GM18907 (cell line): Measurements from ENCODE around the gene BCL10.

Experiments
- ATAC-seq: cut with Tn5 transposase; IDR thresholded peaks from one replicate; pipeline ENCODE4 v1.9.1; 2021; ENCODE audit warnings: mild to moderate bottlenecking, moderate library complexity; ENCODE audit not compliant: unreplicated experiment

Gene BCL10

GRCh38 chr1:85224734-85225623 lies 51.5 kb downstream of the BCL10 start:
- ATAC-seq: no peak

GRCh38 chr1:85224295-85224694 lies 52.1 kb downstream of the BCL10 start:
- no peak for ATAC-seq

GRCh38 chr1:85223334-85223733 lies 53.1 kb downstream of the BCL10 start:
- ATAC-seq: no peak

- ATAC-seq: no peak
Measured at GRCh38 chr1:85220756-85221201, 55.7 kb downstream of the BCL10 start.

GRCh38 chr1:85219853-85220610 lies 56.4 kb downstream of the BCL10 start:
- no peak for ATAC-seq

- no peak for ATAC-seq
Measured at GRCh38 chr1:85216697-85217096, 59.7 kb downstream of the BCL10 start.
